ENCODE results near the gene ATF6B.

- TF ChIP-seq, protein P1, sequence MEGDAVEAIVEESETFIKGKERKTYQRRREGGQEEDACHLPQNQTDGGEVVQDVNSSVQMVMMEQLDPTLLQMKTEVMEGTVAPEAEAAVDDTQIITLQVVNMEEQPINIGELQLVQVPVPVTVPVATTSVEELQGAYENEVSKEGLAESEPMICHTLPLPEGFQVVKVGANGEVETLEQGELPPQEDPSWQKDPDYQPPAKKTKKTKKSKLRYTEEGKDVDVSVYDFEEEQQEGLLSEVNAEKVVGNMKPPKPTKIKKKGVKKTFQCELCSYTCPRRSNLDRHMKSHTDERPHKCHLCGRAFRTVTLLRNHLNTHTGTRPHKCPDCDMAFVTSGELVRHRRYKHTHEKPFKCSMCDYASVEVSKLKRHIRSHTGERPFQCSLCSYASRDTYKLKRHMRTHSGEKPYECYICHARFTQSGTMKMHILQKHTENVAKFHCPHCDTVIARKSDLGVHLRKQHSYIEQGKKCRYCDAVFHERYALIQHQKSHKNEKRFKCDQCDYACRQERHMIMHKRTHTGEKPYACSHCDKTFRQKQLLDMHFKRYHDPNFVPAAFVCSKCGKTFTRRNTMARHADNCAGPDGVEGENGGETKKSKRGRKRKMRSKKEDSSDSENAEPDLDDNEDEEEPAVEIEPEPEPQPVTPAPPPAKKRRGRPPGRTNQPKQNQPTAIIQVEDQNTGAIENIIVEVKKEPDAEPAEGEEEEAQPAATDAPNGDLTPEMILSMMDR (IDR thresholded peaks at IDR 0.05) = no peak
- TF ChIP-seq EP300 (IDR thresholded peaks at IDR 0.05) = no peak
These were observed 38.5 kb upstream of the ATF6B start for GRCh38 chr6:32166411-32167061.
